A673 (cell line): Measurements from ENCODE around the gene GLIPR1.
"Not testable (repeated sequence)": the region's sequence is repeated elsewhere in the genome, so short reads cannot be mapped to it uniquely, and the experiment has no call there.

Experiments used
- EZH2 ChIP-seq: fragments of 200-600 bp; sonication (generic); IDR thresholded peaks from 2 replicates; pipeline ENCODE4 v1.6.1; 2017; ENCODE audit warnings: borderline replicate concordance, low read depth, mild to moderate bottlenecking, mixed read lengths, antibody characterized with exemption, low read length; ENCODE audit not compliant: poor library complexity, severe bottlenecking
- TF ChIP-seq, protein P1 (sequence below): fragments of 300-800, 200-600 bp; sonication (generic); conservative IDR thresholded peaks from 2 replicates; pipeline ENCODE4 v1.5.1; 2017; ENCODE audit warnings: low read depth, mild to moderate bottlenecking, antibody characterized with exemption, low read length, moderate library complexity, mixed read lengths

DNA sequence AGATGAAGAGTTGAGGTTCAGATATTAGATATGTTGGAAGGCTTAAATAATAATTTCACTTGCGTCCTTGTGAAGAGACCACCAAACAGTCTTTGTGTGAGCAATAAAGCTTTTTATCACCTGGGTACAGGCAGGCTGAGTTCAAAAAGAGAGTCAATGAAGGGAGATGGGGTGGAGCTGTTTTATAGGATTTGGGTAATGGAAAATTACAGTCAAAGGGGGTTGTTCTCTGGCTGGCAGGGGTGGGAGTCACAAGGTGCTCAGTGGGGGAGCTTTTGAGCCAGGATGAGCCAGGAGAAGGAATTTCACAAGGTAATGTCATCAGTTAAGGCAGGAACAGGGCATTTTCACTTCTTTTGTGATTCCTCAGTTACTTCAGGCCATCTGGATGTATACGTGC is 3.9 kb downstream of the GLIPR1 start:
- TF ChIP-seq, protein P1, sequence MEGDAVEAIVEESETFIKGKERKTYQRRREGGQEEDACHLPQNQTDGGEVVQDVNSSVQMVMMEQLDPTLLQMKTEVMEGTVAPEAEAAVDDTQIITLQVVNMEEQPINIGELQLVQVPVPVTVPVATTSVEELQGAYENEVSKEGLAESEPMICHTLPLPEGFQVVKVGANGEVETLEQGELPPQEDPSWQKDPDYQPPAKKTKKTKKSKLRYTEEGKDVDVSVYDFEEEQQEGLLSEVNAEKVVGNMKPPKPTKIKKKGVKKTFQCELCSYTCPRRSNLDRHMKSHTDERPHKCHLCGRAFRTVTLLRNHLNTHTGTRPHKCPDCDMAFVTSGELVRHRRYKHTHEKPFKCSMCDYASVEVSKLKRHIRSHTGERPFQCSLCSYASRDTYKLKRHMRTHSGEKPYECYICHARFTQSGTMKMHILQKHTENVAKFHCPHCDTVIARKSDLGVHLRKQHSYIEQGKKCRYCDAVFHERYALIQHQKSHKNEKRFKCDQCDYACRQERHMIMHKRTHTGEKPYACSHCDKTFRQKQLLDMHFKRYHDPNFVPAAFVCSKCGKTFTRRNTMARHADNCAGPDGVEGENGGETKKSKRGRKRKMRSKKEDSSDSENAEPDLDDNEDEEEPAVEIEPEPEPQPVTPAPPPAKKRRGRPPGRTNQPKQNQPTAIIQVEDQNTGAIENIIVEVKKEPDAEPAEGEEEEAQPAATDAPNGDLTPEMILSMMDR = not testable (repeated sequence)
- not testable (repeated sequence) for TF ChIP-seq EZH2
